Lower leg skin (tissue), 3 donors: Measurements from ENCODE around the gene PRMT9.

Experiments used
- CTCF ChIP-seq, 3 donors: fragments of 450-650 bp; IDR thresholded peaks; one replicate each; pipeline ENCODE4 v1.5.1; 2016; ENCODE audit warnings: antibody characterized with exemption in 3 of 3, mild to moderate bottlenecking in 3 of 3, moderate library complexity in 2 of 3
- POLR2A ChIP-seq, 2 donors: fragments of 450-650 bp; IDR thresholded peaks; one replicate each; pipeline ENCODE4 v1.6.1; 2016 to 2017; ENCODE audit warnings: antibody characterized with exemption in 2 of 2, mild to moderate bottlenecking in 1 of 2, moderate library complexity in 1 of 2

DNA sequence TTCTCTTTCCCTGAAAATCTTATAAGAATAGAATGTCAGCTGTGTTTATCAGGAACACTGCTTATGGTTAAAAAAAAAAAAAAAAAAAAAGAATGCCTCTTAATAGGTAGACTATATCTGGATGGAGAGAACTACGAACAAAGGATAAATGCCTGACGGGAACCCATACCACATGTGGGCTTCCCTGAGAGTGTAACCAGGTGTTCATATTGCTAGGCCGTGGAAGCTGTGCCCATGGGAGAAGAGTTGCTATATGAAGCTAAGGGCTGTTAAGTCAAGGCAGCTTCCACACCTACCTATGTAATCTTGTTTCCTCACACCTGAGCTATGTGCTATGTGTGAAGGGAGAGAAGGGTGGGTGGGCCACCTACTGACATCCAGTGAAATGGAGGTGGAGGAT is 39.5 kb downstream of the PRMT9 start:
- no peak for TF ChIP-seq CTCF (IDR thresholded peaks at IDR 0.05)
- TF ChIP-seq POLR2A (IDR thresholded peaks at IDR 0.05), result no peak
